ENCODE measurements around the gene PTGES.
"Not testable (repeated sequence)": the region's sequence is repeated elsewhere in the genome, so short reads cannot be mapped to it uniquely, and the experiment has no call there.

Gene PTGES

DNA sequence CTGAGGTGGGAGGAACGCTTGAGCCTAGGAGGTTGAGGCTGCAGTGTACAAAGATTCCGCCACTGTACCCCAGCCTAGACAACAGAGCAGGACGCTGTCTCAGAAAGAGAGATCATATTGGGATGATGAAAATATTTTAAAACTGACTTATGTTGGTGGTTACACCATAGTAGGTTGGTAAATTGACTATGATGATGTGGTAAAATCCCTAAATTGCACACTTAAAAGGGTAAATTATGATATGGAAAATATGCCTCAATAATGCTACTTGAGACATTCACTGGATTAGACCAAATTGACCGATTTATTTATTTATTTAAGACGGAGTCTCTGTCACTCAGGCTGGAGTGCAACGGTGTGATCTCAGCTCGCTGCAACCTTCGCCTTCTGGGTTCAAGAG, 28.3 kb upstream of the PTGES start:
- Histone ChIP-seq H3K9me3 (ENCODE audit: control insufficient read depth, insufficient read depth, low read length) (no peaks in the 10 kb centered on the region), H3K4me3 (ENCODE audit: low read length) (no peak overlapping the region), H3K27me3 (ENCODE audit: control insufficient read depth, insufficient read depth, low read length) (no peaks in the 10 kb centered on the region), H3K36me3 (ENCODE audit: control insufficient read depth, insufficient read depth, low read length) (no peaks in the 10 kb centered on the region), H3K27ac (ENCODE audit: low read length) (no peak overlapping the region), H3K4me1 (ENCODE audit: control insufficient read depth, insufficient read depth, low read length) (peaks cover 2% of the 10 kb centered on the region; the same call in 1 of the 2 replicates)
- no peak for DNase-seq (ENCODE audit: low read depth, low spot score)
- WGBS (ENCODE audit: insufficient coverage, insufficient read length): no CpG with 5 or more reads among the region's 8 CpGs

DNA sequence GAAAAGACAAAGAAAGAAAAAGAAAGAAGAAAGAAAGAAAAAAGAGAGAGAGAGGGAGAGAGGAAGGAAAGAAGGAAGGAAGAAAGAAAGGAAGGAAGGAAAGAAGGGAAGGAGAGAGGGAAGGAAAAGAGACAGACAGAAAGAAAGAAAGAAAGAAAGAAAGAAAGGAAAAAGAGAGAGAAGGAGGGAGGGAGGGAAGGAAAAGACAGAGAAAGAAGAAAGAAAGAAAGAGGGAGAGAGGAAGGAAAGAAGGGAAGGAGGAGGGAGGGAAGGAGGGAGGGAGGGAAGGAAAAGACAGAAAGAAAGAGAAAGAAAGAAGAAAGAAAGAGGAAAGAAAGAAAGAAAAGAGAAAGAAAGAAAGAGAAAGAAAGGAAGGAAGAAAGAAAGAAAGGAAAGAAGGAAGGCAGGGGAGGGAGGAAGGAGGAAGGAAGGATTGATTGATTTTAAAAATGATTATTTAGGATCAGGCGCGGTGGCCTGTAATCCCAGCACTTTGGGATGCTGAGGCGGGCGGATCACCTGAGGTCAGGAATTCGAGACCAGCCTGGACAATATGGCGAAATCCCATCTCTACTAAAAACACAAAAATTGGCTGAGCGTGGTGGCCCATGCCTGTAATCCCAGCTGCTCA, 26.8 kb upstream of the PTGES start:
- H3K27me3 ChIP-seq (ENCODE audit: control insufficient read depth, insufficient read depth, low read length): no peaks in the 10 kb centered on the region
- no peaks in the 10 kb centered on the region for H3K36me3 ChIP-seq (ENCODE audit: control insufficient read depth, insufficient read depth, low read length)
- no peak overlapping the region for H3K27ac ChIP-seq (ENCODE audit: low read length)
- no peaks in the 10 kb centered on the region for H3K9me3 ChIP-seq (ENCODE audit: control insufficient read depth, insufficient read depth, low read length)
- peaks cover 2% of the 10 kb centered on the region; the same call in 1 of the 2 replicates for H3K4me1 ChIP-seq (ENCODE audit: control insufficient read depth, insufficient read depth, low read length)
- WGBS (ENCODE audit: insufficient coverage, insufficient read length): 100% methylated on average over 2 of the region's 7 CpGs
- no peak overlapping the region for H3K4me3 ChIP-seq (ENCODE audit: low read length)
- DNase-seq (ENCODE audit: low read depth, low spot score): no peak

DNA sequence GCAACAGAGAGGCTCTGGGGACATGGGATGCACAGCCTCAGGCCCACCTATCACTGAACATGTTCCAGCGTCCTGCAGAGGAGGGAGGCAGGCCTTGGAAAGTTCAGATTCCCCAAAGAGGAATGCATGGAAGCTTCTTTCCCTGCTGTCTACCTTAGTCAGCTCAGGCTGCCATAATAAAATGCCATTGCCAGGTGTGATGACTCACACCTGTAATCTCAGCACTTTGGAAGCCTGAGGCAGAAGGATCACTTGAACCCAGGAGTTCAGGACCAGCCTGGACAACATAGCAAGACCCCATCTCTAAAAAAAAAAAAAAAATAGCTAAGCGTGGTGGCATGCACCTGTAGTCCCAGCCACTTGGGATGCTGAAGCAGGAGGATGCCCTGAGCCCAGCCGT, 25.6 kb upstream of the PTGES start:
- no peak overlapping the region for H3K27ac ChIP-seq (ENCODE audit: low read length)
- no CpG with 5 or more reads among the region's 3 CpGs for WGBS (ENCODE audit: insufficient coverage, insufficient read length)

DNA sequence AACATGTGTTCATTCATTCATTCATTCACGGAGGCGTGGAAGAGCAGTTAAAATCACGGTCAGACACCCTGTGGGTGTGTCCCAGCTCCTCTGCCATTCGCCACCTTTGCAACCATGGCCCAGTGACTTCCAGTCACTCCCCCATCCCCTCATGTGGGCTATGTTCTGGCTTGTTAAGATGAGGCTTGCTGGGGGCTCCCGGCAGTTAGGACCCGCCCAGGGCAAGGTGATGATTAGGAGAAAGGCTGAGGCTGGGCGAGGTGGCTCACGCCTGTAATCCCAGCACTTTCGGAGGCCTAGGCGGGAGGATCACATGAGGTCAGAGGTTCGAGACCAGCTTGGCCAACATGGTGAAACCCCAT, 24.9 kb upstream of the PTGES start:
- DNase-seq (ENCODE audit: low read depth, low spot score): no peak
- no peaks in the 10 kb centered on the region for H3K36me3 ChIP-seq (ENCODE audit: control insufficient read depth, insufficient read depth, low read length)
- H3K27me3 ChIP-seq (ENCODE audit: control insufficient read depth, insufficient read depth, low read length): no peaks in the 10 kb centered on the region
- H3K4me3 ChIP-seq (ENCODE audit: low read length): no peak overlapping the region
- H3K27ac ChIP-seq (ENCODE audit: low read length): no peak overlapping the region
- H3K4me1 ChIP-seq (ENCODE audit: control insufficient read depth, insufficient read depth, low read length): peaks cover 2% of the 10 kb centered on the region; the same call in 1 of the 2 replicates
- WGBS (ENCODE audit: insufficient coverage, insufficient read length): no CpG with 5 or more reads among the region's 11 CpGs
- no peaks in the 10 kb centered on the region for H3K9me3 ChIP-seq (ENCODE audit: control insufficient read depth, insufficient read depth, low read length)

More for the DNA sequence above, 25.6 kb upstream of the PTGES start:
- Histone ChIP-seq H3K27me3 (ENCODE audit: control insufficient read depth, insufficient read depth, low read length) (no peaks in the 10 kb centered on the region), H3K4me1 (ENCODE audit: control insufficient read depth, insufficient read depth, low read length) (peaks cover 2% of the 10 kb centered on the region; the same call in 1 of the 2 replicates), H3K4me3 (ENCODE audit: low read length) (no peak overlapping the region), H3K36me3 (ENCODE audit: control insufficient read depth, insufficient read depth, low read length) (no peaks in the 10 kb centered on the region), H3K9me3 (ENCODE audit: control insufficient read depth, insufficient read depth, low read length) (no peaks in the 10 kb centered on the region)
- DNase-seq (ENCODE audit: low read depth, low spot score): no peak

DNA sequence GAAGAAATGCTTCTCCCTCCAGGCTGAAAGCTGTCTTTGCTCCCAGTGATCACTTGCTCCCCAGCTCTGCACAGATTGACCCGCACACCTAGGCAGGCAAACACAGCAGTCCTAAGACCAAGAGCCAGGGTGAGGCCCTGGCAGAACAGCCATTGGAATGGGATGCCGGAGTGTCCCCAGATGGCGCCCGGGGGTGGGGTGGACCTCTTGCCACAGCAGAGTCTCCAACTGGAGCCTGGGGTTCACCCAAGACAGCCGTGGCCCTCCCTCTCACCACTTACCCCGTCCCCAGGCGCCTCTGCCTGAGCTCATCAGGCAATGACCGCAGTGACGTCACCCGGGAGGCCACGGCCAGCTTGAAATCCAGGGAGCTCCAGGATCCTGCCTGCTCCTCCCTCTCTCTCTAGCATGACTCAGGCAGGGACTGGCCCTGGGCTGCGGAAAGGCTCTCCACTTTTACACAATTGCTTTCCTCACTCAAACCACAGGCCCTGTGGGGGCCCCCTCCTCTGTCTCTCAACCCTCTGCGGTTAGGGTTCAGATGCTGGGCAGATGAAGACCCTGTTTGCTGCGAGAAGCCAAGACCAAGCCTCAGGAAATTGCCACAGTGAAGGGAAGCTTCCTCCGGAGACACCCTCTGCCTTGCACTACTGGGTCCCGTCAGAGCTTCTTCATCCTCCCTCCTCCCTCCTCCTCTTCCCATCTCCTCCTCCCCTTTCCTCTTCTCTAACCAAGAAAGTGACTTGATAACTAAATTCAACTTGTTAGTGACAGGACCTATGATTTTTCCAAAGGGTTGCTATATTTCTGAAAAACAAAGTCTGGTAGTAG, 24.3 kb upstream of the PTGES start:
- H3K27me3 ChIP-seq (ENCODE audit: control insufficient read depth, insufficient read depth, low read length): no peaks in the 10 kb centered on the region
- no peaks in the 10 kb centered on the region for H3K9me3 ChIP-seq (ENCODE audit: control insufficient read depth, insufficient read depth, low read length)
- no CpG with 5 or more reads among the region's 16 CpGs for WGBS (ENCODE audit: insufficient coverage, insufficient read length)
- H3K4me3 ChIP-seq (ENCODE audit: low read length): no peak overlapping the region
- H3K4me1 ChIP-seq (ENCODE audit: control insufficient read depth, insufficient read depth, low read length): peaks cover 2% of the 10 kb centered on the region; the same call in 1 of the 2 replicates
- H3K27ac ChIP-seq (ENCODE audit: low read length): no peak overlapping the region
- DNase-seq (ENCODE audit: low read depth, low spot score): no peak
- no peaks in the 10 kb centered on the region for H3K36me3 ChIP-seq (ENCODE audit: control insufficient read depth, insufficient read depth, low read length)

DNA sequence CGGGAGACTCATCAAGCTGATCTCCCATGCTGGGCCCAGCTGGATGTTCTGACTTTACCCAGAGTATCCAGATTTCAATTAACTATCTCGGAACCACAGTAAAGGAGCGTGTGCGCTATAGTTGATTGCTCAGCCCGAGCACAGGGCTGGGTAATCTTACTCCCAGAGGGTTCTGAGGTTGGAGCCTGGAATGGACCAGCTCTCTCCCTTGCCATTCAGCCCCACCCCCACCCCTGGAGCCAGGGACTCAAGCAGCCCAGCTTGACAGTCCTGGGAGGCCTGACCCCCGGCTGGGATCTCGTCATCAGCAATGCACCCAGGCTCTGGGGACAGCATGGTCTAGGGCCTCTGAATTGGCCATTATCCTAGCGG, 23.7 kb upstream of the PTGES start:
- Histone ChIP-seq H3K36me3 (ENCODE audit: control insufficient read depth, insufficient read depth, low read length) (no peaks in the 10 kb centered on the region), H3K4me1 (ENCODE audit: control insufficient read depth, insufficient read depth, low read length) (peaks cover 2% of the 10 kb centered on the region; the same call in 1 of the 2 replicates), H3K4me3 (ENCODE audit: low read length) (no peak overlapping the region), H3K9me3 (ENCODE audit: control insufficient read depth, insufficient read depth, low read length) (no peaks in the 10 kb centered on the region), H3K27me3 (ENCODE audit: control insufficient read depth, insufficient read depth, low read length) (no peaks in the 10 kb centered on the region), H3K27ac (ENCODE audit: low read length) (no peak overlapping the region)
- no peak for DNase-seq (ENCODE audit: low read depth, low spot score)
- WGBS (ENCODE audit: insufficient coverage, insufficient read length): no CpG with 5 or more reads among the region's 8 CpGs

DNA sequence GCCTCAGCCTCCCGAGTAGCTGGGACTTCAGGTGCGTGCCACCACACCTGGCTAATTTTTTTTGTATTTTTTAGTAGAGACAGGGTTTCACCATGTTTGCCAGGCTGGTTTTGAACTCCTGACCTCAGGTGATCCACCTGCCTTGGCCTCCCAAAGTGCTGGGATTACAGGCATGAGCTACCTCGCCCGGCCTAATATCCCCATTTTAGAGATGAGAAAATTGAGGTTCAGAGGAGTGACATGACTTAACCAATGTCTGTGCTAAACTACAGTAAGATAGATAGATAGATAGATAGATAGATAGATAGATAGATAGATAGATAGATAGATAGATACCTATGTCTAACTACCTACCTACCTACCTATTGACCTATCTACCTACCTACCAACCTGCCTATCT, 23.3 kb upstream of the PTGES start:
- not testable (repeated sequence) for H3K4me1 ChIP-seq (ENCODE audit: control insufficient read depth, insufficient read depth, low read length); H3K9me3 ChIP-seq (ENCODE audit: control insufficient read depth, insufficient read depth, low read length); H3K4me3 ChIP-seq (ENCODE audit: low read length); DNase-seq (ENCODE audit: low read depth, low spot score); H3K27me3 ChIP-seq (ENCODE audit: control insufficient read depth, insufficient read depth, low read length); H3K36me3 ChIP-seq (ENCODE audit: control insufficient read depth, insufficient read depth, low read length); H3K27ac ChIP-seq (ENCODE audit: low read length)
- WGBS (ENCODE audit: insufficient coverage, insufficient read length): no CpG with 5 or more reads among the region's 4 CpGs

DNA sequence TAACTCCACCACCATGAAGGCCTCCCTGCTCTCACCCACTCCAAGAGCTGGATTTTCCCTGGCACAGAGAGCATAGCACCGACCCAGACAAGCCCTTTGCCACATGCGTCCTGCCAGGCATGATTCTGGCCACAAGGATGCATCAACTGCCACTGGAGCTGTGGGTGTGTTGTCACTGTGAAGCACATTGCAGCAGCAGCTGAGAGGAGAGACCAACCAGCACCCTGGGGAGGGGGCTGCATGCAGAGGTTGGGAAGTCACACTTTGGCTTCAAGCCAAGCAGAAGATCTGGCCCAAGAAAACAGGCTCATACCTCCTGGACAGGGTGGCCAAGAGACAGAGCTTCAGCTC, 22.6 kb upstream of the PTGES start:
- Histone ChIP-seq H3K4me1 (ENCODE audit: control insufficient read depth, insufficient read depth, low read length) (peaks cover 2% of the 10 kb centered on the region; the same call in 1 of the 2 replicates), H3K27ac (ENCODE audit: low read length) (no peak overlapping the region), H3K9me3 (ENCODE audit: control insufficient read depth, insufficient read depth, low read length) (no peaks in the 10 kb centered on the region), H3K27me3 (ENCODE audit: control insufficient read depth, insufficient read depth, low read length) (no peaks in the 10 kb centered on the region), H3K4me3 (ENCODE audit: low read length) (no peak overlapping the region), H3K36me3 (ENCODE audit: control insufficient read depth, insufficient read depth, low read length) (no peaks in the 10 kb centered on the region)
- no peak for DNase-seq (ENCODE audit: low read depth, low spot score)
- WGBS (ENCODE audit: insufficient coverage, insufficient read length): no CpG with 5 or more reads among the region's 2 CpGs

DNA sequence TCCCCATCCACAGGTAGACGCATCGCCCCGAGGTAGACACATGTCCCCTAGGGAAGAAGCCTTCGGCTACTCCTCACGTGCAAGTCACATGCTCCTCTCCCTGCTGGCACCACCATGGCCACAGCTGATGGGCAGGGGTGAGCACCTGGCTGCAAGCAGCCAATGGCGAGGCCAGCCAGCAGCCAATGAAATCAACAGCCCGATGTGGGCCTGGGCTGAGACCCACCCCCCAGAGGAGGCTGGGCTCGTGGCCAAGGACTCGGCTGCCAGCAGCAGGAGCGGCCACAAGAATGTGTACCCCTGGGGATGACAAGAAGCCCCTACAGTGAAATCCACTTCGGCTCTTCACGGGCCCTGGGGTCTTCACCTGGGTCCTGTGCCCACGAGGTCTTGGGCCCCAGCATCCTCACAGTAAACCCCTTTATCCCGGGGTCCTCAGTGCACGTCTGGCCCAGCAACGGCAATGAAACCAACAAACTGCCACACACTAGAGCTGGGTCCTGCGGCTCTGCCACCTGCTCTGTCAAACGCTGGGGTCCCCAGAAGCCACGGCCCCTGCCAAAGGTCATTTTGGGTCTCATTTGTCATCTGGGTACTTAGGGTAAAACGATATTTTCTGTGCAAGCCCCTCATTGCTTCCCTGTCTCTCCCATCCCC, 22.1 kb upstream of the PTGES start:
- Histone ChIP-seq H3K27ac (ENCODE audit: low read length) (no peak overlapping the region), H3K4me1 (ENCODE audit: control insufficient read depth, insufficient read depth, low read length) (peaks cover 2% of the 10 kb centered on the region; the same call in 1 of the 2 replicates), H3K4me3 (ENCODE audit: low read length) (no peak overlapping the region), H3K27me3 (ENCODE audit: control insufficient read depth, insufficient read depth, low read length) (no peaks in the 10 kb centered on the region), H3K36me3 (ENCODE audit: control insufficient read depth, insufficient read depth, low read length) (no peaks in the 10 kb centered on the region), H3K9me3 (ENCODE audit: control insufficient read depth, insufficient read depth, low read length) (no peaks in the 10 kb centered on the region)
- no CpG with 5 or more reads among the region's 20 CpGs for WGBS (ENCODE audit: insufficient coverage, insufficient read length)
- no peak for DNase-seq (ENCODE audit: low read depth, low spot score)

DNA sequence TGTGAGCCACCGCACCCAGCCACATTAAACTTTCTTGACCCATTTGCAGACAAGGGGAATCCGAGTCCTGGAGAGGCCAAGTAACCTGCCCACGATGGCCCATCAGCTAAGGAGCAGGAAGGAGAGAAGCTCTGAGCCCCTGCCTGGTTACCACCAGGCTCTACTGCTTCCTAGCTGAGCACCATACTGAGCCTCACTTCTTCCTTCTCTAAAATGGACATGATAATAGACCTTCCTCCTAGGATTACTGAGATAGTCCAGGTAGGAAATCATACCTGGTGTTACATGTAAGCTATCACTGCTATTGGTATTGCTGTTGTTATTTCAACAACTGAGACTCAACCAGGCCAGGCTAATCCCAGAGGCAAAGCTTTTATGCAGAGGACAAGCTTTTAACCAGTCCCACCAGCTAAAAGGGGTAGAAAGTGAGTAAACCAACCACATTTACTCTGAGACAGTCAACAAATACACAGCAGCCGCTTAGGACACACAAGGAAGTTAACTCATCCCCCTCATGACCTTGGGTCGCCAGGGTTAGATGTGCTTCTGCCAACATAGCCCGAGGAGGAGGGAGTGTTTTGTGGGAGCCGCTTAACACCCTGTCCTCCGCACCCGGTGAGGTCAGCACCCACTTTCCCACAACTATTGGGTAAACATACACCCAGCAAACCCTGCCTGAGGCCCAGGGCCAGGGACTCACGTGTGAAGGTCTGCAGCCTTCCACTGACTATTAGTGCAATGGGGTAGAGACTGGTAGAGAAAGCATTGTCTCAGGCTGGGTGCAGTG, 20.6 kb upstream of the PTGES start:
- H3K4me3 ChIP-seq (ENCODE audit: low read length): no peak overlapping the region
- no peaks in the 10 kb centered on the region for H3K27me3 ChIP-seq (ENCODE audit: control insufficient read depth, insufficient read depth, low read length)
- no peak overlapping the region for H3K27ac ChIP-seq (ENCODE audit: low read length)
- DNase-seq (ENCODE audit: low read depth, low spot score): no peak
- peaks cover 2% of the 10 kb centered on the region; the same call in 1 of the 2 replicates for H3K4me1 ChIP-seq (ENCODE audit: control insufficient read depth, insufficient read depth, low read length)
- WGBS (ENCODE audit: insufficient coverage, insufficient read length): no CpG with 5 or more reads among the region's 10 CpGs
- H3K36me3 ChIP-seq (ENCODE audit: control insufficient read depth, insufficient read depth, low read length): no peaks in the 10 kb centered on the region
- no peaks in the 10 kb centered on the region for H3K9me3 ChIP-seq (ENCODE audit: control insufficient read depth, insufficient read depth, low read length)
